Duodenal mucosa (tissue), 2 donors: ENCODE data around the gene WDR81.
"Not testable (repeated sequence)": the region's sequence is repeated elsewhere in the genome, so short reads cannot be mapped to it uniquely, and the experiment has no call there.

Experiments
- H3K27ac ChIP-seq: one replicate; pipeline ENCODE4 v1.7.0; 2013; ENCODE audit warnings: low read depth, low read length
- H3K27me3 ChIP-seq, 2 donors: one replicate each; pipeline ENCODE4 v1.7.0; 2013; ENCODE audit warnings: low read length in 2 of 2, control low read depth in 1 of 2; ENCODE audit not compliant: insufficient read depth in 2 of 2, control insufficient read depth in 1 of 2
- H3K36me3 ChIP-seq, 2 donors: one replicate each; pipeline ENCODE4 v1.7.0; 2013; ENCODE audit warnings: low read length in 2 of 2, control low read depth in 1 of 2; ENCODE audit not compliant: insufficient read depth in 2 of 2, control insufficient read depth in 1 of 2
- H3K4me1 ChIP-seq, 2 donors: one replicate each; pipeline ENCODE4 v1.7.0; 2013; ENCODE audit warnings: low read length in 2 of 2, control low read depth in 1 of 2; ENCODE audit not compliant: insufficient read depth in 2 of 2, control insufficient read depth in 1 of 2
- H3K4me3 ChIP-seq, 2 donors: one replicate each; pipeline ENCODE4 v1.7.0; 2013; ENCODE audit warnings: low read length in 2 of 2, low read depth in 1 of 2
- H3K9ac ChIP-seq, 2 donors: one replicate each; pipeline ENCODE4 v1.7.0; 2013; ENCODE audit warnings: low read length in 2 of 2, low read depth in 1 of 2
- H3K9me3 ChIP-seq, 2 donors: one replicate each; pipeline ENCODE4 v1.7.0; 2013; ENCODE audit warnings: low read length in 2 of 2, control low read depth in 1 of 2; ENCODE audit not compliant: control insufficient read depth in 1 of 2

WDR81 gene

DNA sequence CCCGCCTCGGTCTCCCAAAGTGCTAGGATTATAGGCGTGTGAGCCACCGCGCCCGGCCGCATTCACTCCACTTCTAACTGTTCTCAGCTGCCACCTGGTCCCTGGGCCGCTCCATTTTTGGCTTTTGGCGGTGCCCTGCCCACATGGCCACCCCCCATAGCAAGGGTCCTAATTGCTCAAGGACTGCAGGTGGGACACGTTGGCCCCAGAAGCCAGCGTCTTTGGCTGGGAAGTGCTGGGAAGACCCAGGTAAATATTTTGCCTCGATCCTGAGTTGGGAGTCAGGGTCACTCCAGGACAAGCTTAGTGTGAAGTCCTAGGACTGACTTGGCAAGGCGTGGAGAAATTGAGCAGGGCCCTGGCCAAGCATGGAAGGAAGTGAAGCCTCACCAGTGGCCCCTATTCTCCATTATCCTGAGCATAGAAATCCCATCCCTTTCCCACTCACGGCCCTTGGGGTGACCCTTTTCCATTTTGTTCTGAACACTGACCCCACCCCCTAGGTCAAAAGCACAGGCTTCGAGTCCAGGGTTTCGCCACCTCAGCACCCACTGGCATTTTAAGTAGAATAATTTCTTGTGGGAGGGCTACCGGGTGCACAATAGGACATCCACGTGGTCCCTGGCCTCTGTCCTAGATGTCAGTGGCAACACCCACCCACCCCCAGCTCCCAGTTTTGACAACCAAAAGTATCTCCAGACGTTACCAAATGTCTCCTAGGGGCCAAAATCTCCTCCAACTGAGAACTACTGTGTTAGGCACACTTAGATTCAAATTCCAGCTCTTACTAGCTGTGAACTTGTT, 5.9 kb upstream of the WDR81 start:
- no peak overlapping the region for H3K27ac ChIP-seq
- no peak overlapping the region for H3K4me3 ChIP-seq
- no peaks in the 10 kb centered on the region for H3K9me3 ChIP-seq
- peaks cover 24 to 39% of the 10 kb centered on the region in 2 donors for H3K4me1 ChIP-seq
- H3K9ac ChIP-seq = no peak overlapping the region
- peaks cover 0 to 2% of the 10 kb centered on the region in 2 donors for H3K36me3 ChIP-seq
- no peaks in the 10 kb centered on the region for H3K27me3 ChIP-seq

GRCh38 chr17:1720856-1721386, 3.6 kb upstream of the WDR81 start:
- Histone ChIP-seq H3K9me3 (no peaks in the 10 kb centered on the region), H3K36me3 (no peaks in the 10 kb centered on the region), H3K9ac (no peak overlapping the region), H3K27me3 (no peaks in the 10 kb centered on the region), H3K4me3 (no peak overlapping the region), H3K27ac (no peak overlapping the region), H3K4me1 (peaks cover 25 to 36% of the 10 kb centered on the region in 2 donors)

DNA sequence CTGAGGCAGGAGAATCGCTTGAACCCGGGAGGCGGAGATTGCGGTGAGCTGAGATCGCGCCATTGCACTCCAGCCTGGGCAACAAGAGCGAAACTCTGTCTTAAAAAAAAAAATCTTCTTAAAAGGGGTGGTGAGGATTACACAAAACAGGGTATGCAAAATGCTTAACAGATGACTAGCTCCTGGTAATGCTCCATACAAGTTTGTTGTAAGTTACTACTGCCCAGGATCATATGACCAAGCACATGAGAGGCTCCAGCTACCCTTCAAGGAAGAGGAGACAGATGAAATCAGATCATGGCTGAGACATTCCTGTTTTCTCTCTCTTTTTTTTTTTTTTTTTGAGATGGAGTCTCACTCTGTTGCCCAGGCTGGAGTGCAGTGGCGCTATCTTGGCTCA, 2.5 kb upstream of the WDR81 start:
- not testable (repeated sequence) for H3K27me3 ChIP-seq, H3K4me3 ChIP-seq, H3K9me3 ChIP-seq, H3K36me3 ChIP-seq, H3K27ac ChIP-seq, H3K9ac ChIP-seq
- H3K4me1 ChIP-seq = peaks cover 26 to 35% of the 10 kb centered on the region in 2 donors

- peak overlapping the region; percentile 48 to 57 for H3K9ac ChIP-seq
- H3K36me3 ChIP-seq = peaks cover 4 to 29% of the 10 kb centered on the region in 2 donors
- no peaks in the 10 kb centered on the region for H3K9me3 ChIP-seq
- peak overlapping the region; percentile 50 for H3K27ac ChIP-seq
- H3K4me3 ChIP-seq = peak overlapping the region; percentile 86 to 88
- no peaks in the 10 kb centered on the region for H3K27me3 ChIP-seq
- H3K4me1 ChIP-seq = peaks cover 15 to 24% of the 10 kb centered on the region in 2 donors
Observed at GRCh38 chr17:1724869-1725641, 551 bp downstream of the WDR81 start.

- Histone ChIP-seq H3K27me3 (no peaks in the 10 kb centered on the region), H3K9ac (peak overlapping the region; percentile 48 to 57), H3K9me3 (no peaks in the 10 kb centered on the region), H3K4me1 (peaks cover 15 to 28% of the 10 kb centered on the region in 2 donors), H3K4me3 (peak overlapping the region; percentile 86 to 88), H3K36me3 (peaks cover 4 to 29% of the 10 kb centered on the region in 2 donors), H3K27ac (no peak overlapping the region)
Observed at GRCh38 chr17:1725642-1726511, 1.4 kb downstream of the WDR81 start.

DNA sequence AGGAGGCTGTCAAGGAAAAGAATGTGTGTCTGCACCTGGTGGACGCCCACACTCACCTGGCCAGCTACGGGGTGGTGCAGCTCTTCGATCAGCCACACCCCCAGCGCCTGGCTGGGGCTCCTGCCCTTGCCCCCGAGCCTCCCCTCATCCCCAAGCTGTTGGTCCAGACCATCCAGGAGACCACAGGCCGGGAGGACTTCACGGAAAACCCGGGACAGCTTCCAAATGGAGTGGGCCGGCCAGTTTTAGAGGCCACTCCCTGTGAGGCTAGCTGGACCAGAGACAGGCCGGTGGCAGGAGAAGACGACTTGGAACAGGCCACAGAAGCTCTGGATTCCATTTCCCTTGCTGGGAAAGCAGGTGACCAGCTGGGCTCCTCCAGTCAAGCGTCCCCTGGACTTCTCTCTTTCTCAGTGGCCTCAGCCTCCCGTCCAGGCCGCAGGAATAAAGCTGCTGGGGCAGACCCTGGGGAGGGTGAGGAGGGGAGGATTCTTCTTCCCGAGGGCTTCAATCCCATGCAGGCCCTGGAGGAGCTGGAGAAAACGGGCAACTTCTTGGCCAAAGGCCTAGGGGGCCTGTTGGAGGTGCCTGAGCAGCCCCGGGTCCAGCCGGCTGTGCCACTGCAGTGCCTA, 2.2 kb downstream of the WDR81 start:
- Histone ChIP-seq H3K4me1 (peaks cover 15 to 28% of the 10 kb centered on the region in 2 donors), H3K9ac (no peak overlapping the region), H3K36me3 (peaks cover 4 to 29% of the 10 kb centered on the region in 2 donors)

DNA sequence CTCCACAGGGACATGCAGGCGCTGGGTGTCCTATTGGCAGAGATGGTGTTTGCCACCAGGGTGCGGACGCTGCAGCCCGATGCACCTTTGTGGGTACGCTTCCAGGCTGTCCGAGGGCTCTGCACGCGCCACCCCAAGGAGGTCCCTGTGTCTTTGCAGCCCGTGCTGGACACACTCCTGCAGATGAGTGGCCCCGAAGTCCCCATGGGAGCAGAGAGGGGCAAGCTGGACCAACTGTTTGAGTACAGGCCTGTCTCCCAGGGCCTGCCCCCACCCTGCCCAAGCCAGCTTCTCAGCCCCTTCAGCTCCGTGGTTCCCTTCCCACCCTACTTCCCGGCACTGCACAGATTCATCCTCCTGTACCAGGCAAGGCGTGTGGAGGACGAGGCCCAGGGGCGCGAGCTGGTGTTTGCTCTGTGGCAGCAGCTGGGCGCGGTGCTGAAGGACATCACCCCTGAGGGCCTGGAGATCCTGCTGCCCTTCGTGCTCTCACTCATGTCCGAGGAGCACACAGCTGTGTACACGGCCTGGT, 2.8 kb downstream of the WDR81 start:
- H3K36me3 ChIP-seq = peaks cover 4 to 29% of the 10 kb centered on the region in 2 donors
- H3K4me3 ChIP-seq = no peak overlapping the region
- peaks cover 15 to 28% of the 10 kb centered on the region in 2 donors for H3K4me1 ChIP-seq
- H3K27me3 ChIP-seq = no peaks in the 10 kb centered on the region
- H3K27ac ChIP-seq = no peak overlapping the region
- H3K9ac ChIP-seq = no peak overlapping the region
- H3K9me3 ChIP-seq = no peaks in the 10 kb centered on the region

More for the DNA sequence above, 2.2 kb downstream of the WDR81 start:
- H3K27ac ChIP-seq = no peak overlapping the region
- no peaks in the 10 kb centered on the region for H3K9me3 ChIP-seq
- no peaks in the 10 kb centered on the region for H3K27me3 ChIP-seq
- no peak overlapping the region for H3K4me3 ChIP-seq

DNA sequence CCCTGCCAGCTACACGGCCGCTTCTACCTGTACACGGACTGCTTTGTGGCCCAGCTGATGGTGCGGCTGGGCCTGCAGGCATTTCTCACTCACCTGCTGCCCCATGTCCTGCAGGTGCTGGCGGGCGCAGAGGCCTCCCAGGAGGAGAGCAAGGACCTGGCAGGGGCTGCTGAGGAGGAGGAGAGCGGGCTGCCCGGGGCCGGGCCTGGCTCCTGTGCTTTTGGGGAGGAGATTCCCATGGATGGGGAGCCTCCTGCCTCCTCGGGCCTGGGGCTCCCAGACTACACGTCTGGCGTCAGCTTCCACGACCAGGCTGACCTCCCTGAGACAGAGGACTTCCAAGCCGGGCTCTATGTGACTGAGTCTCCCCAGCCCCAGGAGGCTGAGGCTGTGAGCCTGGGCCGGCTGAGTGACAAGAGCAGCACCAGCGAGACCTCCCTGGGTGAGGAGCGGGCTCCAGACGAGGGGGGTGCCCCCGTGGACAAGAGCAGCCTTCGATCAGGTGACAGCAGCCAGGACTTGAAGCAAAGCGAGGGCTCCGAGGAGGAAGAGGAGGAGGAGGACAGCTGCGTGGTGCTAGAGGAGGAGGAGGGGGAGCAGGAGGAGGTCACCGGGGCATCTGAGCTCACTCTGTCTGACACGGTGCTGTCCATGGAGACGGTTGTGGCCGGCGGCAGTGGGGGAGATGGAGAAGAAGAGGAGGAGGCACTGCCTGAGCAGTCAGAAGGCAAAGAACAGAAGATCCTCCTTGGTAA, 3.5 kb downstream of the WDR81 start:
- Histone ChIP-seq H3K4me3 (no peak overlapping the region), H3K36me3 (peaks cover 4 to 31% of the 10 kb centered on the region in 2 donors), H3K27ac (no peak overlapping the region), H3K4me1 (peaks cover 15 to 23% of the 10 kb centered on the region in 2 donors), H3K9me3 (no peaks in the 10 kb centered on the region), H3K27me3 (no peaks in the 10 kb centered on the region), H3K9ac (no peak overlapping the region)

DNA sequence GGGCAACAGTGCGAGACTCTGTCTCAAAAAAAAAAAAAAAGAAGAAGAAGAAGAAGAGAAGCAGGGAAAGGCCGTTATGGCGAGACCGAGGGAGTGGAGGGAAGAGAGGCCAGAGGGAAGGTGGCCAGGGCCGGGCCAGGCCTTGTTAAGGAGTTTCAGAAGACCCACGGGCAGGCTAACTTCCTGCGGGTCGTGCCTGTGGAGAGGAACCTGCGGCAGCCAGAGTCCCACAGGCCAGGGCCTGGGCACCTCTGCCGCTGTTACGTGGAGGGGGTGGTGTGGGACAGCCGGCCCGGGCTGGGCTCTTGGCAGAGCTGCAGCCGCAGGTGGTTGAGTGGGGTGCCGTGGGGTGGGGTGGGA, 5.4 kb downstream of the WDR81 start:
- Histone ChIP-seq H3K36me3 (peaks cover 4 to 39% of the 10 kb centered on the region in 2 donors), H3K27ac (peak overlapping the region; percentile 42), H3K9me3 (no peaks in the 10 kb centered on the region), H3K9ac (no peak overlapping the region), H3K4me1 (peaks cover 9 to 17% of the 10 kb centered on the region in 2 donors), H3K27me3 (no peaks in the 10 kb centered on the region), H3K4me3 (no peak overlapping the region)
